GM21825 (cell line): ENCODE data around the gene FBXO46.
"Not testable (repeated sequence)": the region's sequence is repeated elsewhere in the genome, so short reads cannot be mapped to it uniquely, and the experiment has no call there.

Experiments used
- ATAC-seq: cut with Tn5 transposase; IDR thresholded peaks from one replicate; pipeline ENCODE4 v1.9.1; 2021; ENCODE audit warnings: mild to moderate bottlenecking, moderate library complexity; ENCODE audit not compliant: unreplicated experiment

The FBXO46 gene

DNA sequence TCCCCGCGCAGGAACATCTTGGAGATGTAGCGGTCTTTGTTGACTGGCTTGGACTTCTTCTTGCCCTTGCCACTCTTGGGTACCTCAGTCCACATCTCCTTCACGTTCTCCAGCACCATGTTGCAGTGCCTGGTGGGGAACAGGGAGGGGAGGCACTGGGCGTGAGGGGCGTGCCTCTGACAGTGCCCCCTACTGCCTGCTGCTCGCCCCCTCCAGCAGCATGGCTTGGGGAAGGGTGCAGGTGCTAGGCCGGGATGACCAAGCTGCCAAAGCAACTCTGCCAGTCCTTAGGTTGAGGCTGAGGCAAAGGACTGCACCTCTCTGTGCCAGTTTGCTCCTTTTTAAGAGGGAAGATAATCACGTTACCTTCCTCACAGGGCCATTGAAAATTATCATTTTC, 43.1 kb downstream of the FBXO46 start:
- no peak for ATAC-seq

DNA sequence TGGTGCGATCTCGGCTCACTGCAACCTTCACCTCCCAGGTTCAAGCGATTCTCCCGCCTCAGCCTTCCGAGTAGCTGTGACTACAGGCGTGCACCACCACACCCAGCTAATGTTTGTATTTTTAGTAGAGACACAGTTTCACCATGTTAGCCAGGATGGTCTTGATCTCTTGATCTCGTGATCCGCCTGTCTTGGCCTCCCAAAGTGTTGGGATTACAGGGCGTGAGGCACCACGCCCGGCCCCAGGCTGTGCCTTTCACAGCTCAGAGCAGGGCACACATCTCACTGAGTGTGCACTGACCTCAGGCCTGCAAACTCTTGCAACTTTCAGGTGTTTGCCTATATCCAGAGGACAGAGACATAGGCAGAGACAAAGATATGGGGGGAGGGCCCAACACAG, 45.7 kb downstream of the FBXO46 start:
- ATAC-seq = not testable (repeated sequence)

DNA sequence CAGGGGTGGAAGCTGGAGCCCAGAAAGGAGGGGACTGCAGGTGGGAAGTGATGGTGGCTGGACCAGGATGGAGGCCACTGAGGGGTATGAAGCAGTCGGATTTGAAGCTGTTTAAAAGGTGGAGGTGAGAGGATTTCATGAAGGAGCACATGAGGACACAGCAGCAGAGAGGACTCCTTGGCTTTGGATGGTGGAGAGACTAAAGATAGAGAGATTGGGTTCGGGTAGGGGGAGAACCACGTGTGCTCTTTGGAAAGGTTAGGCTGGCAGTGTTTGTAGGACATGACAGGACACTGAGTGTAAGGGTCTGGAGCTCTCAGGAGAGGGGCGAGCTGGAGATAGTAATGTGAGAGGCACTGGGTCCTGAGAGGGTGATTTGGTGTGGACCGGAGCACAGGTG, 47.8 kb downstream of the FBXO46 start:
- ATAC-seq = no peak

DNA sequence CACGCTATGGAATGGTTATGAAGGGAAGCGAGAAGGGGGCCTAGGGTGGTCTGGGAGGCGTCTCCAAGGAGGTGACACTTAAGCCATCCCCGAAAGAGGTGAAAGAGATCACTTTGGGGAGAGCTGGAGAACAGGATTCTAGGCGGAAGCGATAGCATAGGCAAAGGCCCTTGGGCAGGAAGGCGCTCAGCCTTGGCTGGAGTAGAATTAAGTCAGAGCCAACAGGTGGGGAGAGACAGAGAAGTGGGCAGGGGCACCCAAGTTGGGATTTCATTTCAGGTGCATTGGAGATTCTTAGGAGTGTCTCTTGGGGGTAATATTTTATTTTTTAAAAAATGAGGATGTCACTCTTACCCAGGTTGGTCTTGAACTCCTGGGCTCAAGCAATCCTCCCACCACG, 48.6 kb downstream of the FBXO46 start:
- ATAC-seq = no peak

DNA sequence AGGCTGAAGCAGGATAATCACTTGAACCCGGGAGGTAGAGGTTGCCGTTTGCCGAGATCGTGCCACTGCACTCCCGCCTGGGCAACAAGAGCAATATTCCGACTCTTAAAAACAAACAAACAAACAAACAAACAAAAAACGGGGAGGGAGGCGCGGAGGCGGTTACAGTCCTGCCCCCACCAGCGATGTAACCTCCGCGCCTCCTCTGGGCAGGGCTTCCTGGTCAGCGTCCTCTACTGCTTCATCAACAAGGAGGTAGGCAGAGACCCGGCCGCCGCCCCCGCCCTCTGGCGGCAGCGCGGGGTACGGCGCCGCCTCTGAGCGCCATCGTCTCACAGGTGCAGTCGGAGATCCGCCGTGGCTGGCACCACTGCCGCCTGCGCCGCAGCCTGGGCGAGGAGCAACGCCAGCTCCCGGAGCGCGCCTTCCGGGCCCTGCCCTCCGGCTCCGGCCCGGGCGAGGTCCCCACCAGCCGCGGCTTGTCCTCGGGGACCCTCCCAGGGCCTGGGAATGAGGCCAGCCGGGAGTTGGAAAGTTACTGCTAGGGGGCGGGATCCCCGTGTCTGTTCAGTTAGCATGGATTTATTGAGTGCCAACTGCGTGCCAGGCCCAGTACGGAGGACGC, 49.2 kb downstream of the FBXO46 start:
- peak; percentile 72 for ATAC-seq

DNA sequence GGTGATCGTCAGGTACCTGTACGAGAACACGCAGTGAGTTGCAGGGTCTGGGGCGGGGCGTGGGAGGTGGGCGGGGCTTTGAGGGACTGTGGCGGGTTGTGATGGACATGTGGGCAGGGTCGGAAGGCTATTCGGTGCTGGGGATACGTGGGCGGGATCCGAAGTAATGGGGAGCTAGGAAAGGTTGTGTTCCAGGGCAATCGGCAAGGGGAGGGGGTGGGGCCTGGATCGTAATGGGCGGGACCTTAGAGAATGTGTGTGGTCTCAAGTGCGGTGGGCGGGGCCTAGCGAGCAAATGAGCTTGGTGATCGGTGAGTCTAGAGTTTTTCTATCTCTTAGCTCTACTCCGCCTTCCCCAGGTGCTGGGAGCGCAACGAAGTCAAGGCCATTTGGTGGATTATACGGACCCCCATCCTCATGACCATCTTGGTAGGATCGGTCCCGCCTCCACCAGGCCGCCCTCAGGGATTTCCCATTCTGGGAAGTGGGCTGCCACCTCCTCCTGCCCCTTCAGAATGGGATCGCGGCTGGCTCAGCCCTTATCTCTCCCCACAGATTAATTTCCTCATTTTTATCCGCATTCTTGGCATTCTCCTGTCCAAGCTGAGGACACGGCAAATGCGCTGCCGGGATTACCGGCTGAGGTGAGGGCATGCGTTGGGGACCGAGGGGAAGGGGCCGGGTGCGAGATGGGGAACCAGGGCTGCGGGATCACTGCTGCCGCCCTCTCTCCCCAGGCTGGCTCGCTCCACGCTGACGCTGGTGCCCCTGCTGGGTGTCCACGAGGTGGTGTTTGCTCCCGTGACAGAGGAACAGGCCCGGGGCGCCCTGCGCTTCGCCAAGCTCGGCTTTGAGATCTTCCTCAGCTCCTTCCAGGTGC, 53.1 kb downstream of the FBXO46 start:
- ATAC-seq = peak; percentile 40

DNA sequence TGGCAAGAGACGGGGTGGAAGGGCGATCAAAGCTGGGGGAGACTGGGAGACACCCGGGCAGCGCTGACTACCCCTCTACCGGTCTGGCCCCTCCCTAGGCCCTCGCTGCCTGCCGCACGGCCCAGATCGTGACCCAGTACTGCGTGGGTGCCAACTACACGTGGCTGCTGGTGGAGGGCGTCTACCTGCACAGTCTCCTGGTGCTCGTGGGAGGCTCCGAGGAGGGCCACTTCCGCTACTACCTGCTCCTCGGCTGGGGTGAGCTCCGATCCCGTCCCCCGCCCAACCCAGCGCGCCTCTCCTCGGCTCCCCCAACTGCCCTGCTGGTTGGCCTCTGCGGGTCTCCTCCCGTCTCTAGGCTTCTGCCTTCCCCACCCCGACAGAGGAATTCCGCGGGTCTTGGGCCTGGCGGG, 53.8 kb downstream of the FBXO46 start:
- peak; percentile 18 for ATAC-seq

DNA sequence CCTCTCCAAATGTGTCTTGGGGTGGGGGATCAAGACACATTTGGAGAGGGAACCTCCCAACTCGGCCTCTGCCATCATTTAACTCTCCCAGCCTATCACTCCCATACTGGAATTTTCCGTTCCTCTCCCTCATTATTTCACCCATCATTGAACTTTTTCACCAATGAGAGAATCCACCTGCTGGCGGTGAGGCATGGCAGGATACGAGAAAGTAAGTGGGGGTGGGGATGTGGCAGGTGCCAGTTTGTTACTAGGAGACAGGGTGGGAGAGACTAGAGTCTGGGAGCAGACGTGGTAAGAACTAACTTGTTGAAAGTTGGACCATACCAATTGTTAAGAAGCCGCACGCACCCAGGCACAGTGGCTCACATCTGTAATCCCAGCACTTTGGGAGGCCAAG, 55.8 kb downstream of the FBXO46 start:
- ATAC-seq = no peak

DNA sequence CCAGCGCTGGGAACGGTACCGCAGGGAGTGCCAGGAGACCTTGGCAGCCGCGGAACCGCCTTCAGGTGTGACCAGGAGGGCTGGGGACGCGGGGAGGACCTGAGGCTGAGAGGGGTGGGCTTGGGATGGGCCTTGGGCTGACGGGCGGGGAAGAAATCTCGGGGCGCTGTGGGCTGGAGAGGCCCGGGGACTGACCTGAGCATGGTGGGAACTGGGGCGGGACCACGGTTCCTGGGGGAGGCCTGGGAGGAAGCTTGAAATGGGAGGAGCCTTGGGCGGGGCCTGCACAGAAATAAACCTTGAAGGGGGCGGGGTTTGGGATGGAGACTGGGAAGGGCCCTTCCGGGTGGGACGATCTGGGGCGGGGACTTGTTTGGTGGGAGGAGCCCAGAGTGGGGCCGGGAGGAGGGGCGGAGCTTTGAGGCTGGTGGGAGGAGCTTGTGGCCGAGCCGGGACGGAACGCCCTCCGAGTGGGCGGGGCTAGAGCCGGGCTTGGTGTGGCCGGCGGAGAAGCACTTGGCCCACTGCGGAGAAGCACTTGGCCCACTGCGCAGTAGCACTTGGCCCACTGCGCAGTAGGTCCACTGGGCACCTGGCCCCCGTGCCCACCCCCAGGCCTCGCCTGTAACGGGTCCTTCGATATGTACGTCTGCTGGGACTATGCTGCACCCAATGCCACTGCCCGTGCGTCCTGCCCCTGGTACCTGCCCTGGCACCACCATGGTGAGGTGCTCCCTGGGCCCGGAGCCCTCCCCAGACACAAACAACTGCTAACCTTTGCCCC, 59.8 kb downstream of the FBXO46 start:
- ATAC-seq = peak; percentile 52

DNA sequence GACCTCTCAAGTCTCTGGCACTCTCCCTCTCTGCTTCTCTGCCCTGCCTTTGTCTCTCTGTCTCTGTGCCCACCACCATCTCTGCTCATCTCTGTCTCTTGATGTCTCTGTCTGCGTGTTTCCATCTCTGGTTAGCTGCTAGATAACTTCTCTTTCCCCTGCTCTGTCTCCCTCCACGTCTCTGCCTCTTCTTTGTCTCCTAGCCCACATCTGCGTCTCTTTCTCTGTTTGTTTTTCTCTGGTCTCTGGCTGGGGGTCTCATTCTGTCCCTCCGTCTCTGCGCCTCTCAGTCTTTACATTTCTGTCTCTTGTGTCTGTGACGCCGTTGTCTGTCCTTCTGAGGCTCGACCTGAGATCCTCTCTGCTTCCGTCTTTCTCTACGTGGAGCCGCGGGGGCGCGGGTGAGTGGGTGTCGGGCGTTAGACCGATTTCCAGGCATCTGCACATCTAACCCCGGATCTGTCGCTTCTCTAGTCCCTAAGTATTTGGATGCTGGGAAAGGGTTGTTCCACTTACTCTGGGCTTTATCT, 62.3 kb downstream of the FBXO46 start:
- peak; percentile 2 for ATAC-seq

DNA sequence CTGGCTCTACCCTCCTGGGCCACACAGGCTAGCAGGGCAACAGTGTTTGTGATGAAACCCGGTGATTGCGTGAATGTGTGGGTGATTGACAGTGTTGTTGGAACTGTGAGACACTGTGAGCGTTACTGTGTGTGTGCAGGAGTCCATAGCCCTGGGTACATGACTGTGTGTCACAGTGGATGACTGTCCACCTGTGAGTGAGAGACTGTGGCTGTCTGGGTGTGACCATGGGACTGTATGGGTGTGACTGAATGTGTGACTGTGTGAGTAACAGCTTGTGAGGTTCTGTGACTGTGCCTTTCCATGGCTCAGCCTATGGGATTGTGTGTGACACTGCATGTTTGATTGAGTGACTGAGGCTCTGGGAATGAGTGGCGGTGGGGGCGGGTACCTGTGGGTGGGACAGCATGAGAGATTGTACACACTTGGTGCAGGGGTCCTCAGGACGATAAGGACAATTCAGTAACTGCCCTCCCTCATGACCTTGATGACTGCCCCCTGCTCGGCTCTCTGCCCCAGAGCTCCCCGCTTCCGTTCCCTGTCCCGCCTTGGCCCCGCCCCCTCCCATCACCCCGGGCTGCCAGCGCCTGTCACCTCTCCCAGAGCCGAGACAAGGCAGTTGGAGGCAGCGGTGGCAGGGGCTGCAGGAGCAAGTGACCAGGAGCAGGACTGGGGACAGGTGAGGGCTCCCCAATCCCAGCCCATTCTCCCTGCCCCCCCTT, 62.9 kb downstream of the FBXO46 start, which contains the start of gene GIPR:
Gene GIPR, plus strand, starts transcription at position 602 of the 722 bp plus-strand sequence. CDS start 1,300 bp downstream, outside the sequence.
- no peak for ATAC-seq

DNA sequence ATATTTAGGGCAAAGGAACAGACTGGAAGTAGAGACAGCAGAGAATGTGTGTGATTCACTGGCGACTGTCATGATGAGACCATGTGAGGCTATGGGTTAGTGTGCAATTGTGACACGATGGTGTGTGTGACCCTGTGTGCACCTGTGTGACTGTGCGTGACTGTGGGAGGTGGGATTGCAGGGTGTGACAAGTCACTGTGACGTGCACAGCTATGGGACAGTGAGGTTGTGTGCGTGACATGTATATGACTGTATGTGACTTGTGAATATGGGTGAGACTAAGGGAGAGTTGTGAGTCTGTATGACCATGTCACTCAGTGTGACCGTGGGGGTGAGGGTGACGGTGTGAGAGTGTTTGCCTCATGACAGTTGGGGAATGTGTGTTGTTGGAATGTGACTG, 66.1 kb downstream of the FBXO46 start:
- no peak for ATAC-seq

DNA sequence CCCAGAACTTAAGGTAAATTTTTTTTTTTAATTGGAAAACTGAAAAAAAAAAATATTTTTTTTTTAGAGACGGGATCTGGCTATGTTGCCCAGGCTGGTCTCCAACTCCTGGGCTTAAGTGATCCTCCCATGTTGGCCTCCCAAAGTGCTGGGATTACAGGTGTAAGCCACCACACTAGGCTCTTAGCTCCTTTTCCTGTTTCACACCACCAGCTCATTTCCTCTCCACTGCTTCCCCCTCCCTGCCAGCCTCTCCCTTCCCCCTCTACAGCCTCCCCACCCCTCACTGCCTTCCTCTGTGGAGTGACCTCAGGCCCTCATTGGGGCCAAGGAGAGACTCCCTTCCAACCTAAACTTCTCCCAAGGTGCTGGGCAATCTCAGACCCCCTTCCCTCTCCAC, 66.9 kb downstream of the FBXO46 start:
- no peak for ATAC-seq

DNA sequence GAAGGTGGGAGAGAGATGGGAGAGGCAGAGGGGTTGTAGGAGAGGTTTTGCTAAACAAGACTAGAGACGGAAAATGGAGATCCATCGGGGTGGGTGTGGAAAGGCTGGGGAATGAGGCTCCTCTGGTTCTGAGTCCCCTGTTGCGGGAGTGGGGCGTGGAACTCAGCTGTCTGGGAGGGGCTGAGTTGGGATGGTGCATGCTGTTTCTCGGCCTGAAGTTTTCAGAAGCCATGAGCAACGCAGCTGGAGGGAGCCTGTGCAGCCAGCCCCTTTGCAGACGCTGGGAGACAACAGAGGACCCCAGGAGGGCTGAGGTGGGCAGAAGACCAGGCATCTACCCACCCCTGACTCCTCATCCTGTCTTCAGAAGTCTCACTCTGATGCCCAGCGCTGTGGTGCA, 70.1 kb downstream of the FBXO46 start:
- no peak for ATAC-seq
